Fibroblast of pulmonary artery (primary cell): Measurements from ENCODE around the gene GNG10.

Source experiments
- DNase-seq: peaks from one replicate; pipeline ENCODE4 v3.0.0-alpha.2; 2010; ENCODE audit warnings: low read depth
- H3K4me3 ChIP-seq: replicated peaks from 2 replicates; pipeline ENCODE4 v1.5.1; 2011; ENCODE audit warnings: low read depth, mild to moderate bottlenecking, control low read depth, low read length, moderate library complexity
- TF ChIP-seq, protein P1 (sequence below): IDR thresholded peaks from 2 replicates; pipeline ENCODE4 v1.5.1; 2011; ENCODE audit warnings: mild to moderate bottlenecking, control low read depth, low read length, inconsistent platforms; ENCODE audit errors: missing control alignments

GNG10 gene

DNA sequence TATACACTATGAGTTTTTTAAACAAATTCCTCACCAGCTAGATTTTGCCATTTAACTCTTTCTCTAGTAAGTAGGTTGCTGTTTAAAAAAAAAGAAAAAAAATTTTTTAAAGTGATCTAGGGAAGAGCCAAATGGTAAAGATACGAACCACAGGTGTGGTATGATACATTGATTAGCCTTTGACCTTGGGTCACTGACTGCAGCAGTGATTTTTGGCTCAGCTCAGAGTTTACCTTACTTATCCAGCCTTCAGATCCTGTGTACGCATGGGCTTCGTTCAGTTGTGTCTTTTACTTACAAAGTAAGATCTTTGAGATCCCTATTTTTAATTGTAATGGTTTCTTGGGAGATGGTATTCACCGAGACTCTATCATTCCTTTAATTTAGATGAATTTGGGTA lies 12.4 kb upstream of the GNG10 start:
- DNase-seq: no peak
- TF ChIP-seq, protein P1, sequence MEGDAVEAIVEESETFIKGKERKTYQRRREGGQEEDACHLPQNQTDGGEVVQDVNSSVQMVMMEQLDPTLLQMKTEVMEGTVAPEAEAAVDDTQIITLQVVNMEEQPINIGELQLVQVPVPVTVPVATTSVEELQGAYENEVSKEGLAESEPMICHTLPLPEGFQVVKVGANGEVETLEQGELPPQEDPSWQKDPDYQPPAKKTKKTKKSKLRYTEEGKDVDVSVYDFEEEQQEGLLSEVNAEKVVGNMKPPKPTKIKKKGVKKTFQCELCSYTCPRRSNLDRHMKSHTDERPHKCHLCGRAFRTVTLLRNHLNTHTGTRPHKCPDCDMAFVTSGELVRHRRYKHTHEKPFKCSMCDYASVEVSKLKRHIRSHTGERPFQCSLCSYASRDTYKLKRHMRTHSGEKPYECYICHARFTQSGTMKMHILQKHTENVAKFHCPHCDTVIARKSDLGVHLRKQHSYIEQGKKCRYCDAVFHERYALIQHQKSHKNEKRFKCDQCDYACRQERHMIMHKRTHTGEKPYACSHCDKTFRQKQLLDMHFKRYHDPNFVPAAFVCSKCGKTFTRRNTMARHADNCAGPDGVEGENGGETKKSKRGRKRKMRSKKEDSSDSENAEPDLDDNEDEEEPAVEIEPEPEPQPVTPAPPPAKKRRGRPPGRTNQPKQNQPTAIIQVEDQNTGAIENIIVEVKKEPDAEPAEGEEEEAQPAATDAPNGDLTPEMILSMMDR: no peak

GRCh38 chr9:111657051-111657450 lies 4.4 kb upstream of the GNG10 start:
- DNase-seq: no peak
- H3K4me3 ChIP-seq: no peak overlapping the region
- TF ChIP-seq, protein P1: no peak

More for the DNA sequence above, 12.4 kb upstream of the GNG10 start:
- no peak overlapping the region for H3K4me3 ChIP-seq

DNA sequence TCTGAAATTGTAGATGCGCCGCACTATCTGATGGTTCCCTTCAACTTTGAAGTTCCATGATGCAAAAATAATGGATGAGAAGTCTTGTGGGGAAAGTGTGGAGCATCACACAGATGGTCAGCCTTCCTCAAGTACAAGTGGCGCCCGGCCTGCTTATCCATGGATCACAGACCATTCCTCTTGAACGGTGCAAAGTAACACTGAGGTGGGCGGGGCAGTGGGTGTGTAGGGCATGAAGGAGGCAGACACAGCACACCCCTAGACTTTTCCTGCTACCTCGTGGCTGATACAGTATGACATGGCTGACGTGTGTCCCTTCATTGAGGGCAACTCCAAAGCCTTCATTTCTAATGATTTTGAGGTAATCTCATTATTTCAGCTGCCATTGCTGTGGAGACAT lies 2.5 kb upstream of the GNG10 start:
- H3K4me3 ChIP-seq: no peak overlapping the region
- DNase-seq: no peak
- TF ChIP-seq, protein P1: no peak

- H3K4me3 ChIP-seq: no peak overlapping the region
- no peak for DNase-seq
- TF ChIP-seq, protein P1: no peak
Measured at GRCh38 chr9:111659691-111660090, 1.7 kb upstream of the GNG10 start.

DNA sequence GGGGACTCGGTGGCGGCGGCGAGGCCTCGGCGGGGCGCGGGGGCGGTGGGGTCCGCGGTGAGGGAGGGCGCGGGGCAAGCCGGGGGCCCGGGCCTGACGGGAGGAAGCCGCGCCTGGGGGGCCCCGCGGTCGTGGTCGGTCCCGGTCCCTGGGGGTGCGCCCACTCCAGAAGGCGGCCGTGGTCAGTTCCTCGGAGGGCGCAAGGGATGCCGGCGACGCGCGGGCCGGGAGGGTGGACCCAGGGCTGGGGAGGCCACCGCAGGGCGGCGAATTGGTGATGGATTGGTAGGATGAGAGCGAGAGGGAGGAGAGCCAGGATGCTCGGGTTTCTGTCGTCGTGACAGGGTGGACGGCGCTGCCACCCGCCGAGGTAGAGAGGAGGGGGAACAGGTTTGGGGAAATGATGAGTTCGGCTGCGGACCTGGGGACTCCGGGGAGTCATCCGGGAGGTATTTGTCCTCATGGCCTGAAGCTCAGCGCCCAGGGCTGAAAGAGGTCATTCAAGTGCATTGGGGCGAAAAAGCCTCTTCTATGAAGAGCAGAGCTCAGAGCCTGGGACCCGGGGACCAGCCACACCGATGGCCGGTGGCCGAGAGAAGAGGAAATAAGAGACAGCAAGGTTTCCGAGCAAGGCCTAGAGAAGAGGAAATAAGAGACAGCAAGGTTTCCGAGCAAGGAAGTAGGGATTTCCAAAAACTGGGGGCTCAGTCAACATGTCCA lies 557 bp downstream of the GNG10 start:
- peak; percentile 32 for DNase-seq
- H3K4me3 ChIP-seq: peak overlapping the region; percentile 80

GRCh38 chr9:111662576-111663300 lies 1.3 kb downstream of the GNG10 start:
- H3K4me3 ChIP-seq: peak overlapping the region; percentile 80
- TF ChIP-seq, protein P1: no peak
- no peak for DNase-seq

More for the DNA sequence above, 557 bp downstream of the GNG10 start:
- TF ChIP-seq, protein P1: no peak
